Lung (tissue), 12 donors: ENCODE results near the gene MMAB. TPM values are rescaled to one million over a fixed set of nuclear protein-coding genes. Genes with fewer than 3 reads are reported as not detected.

Source experiments
- ATAC-seq: fragments of 200-7000 bp; cut with Tn5 transposase; one replicate; pipeline ENCODE4 v1.9.1; 2020; ENCODE audit warnings: moderate number of reproducible peaks; ENCODE audit not compliant: insufficient read depth, low FRiP score
- DNase-seq, 3 donors: peaks; one replicate each; pipeline ENCODE4 v3.0.0-alpha.2; 2013 to 2017
- H3K27ac ChIP-seq, 2 donors: one replicate each; pipeline ENCODE4 v1.5.1; 2013; ENCODE audit warnings: mild to moderate bottlenecking in 2 of 2, moderate library complexity in 2 of 2, control low read depth in 1 of 2, inconsistent platforms in 1 of 2, low read depth in 1 of 2, low read length in 1 of 2
- H3K27me3 ChIP-seq, 3 donors: one replicate each; pipeline ENCODE4 v1.5.1; 2013; ENCODE audit warnings: low read length in 2 of 3; ENCODE audit not compliant: control insufficient read depth in 3 of 3, insufficient read depth in 3 of 3
- H3K36me3 ChIP-seq, 4 donors: one replicate each; pipeline ENCODE4 v1.5.1; 2013; ENCODE audit warnings: low read length in 4 of 4, mild to moderate bottlenecking in 1 of 4, moderate library complexity in 1 of 4; ENCODE audit not compliant: control insufficient read depth in 4 of 4, insufficient read depth in 4 of 4
- H3K4me1 ChIP-seq, 5 donors: one replicate each; pipeline ENCODE4 v1.5.1; 2013; ENCODE audit warnings: low read length in 5 of 5, mild to moderate bottlenecking in 2 of 5, moderate library complexity in 1 of 5; ENCODE audit not compliant: control insufficient read depth in 5 of 5, insufficient read depth in 5 of 5
- H3K4me3 ChIP-seq: one replicate; pipeline ENCODE4 v1.5.1; 2013; ENCODE audit warnings: mild to moderate bottlenecking, control low read depth, moderate library complexity
- H3K9ac ChIP-seq, 2 donors: one replicate each; pipeline ENCODE4 v1.5.1; 2013; ENCODE audit warnings: low read length in 2 of 2, control low read depth in 1 of 2; ENCODE audit not compliant: insufficient read depth in 1 of 2
- H3K9me3 ChIP-seq, 4 donors: one replicate each; pipeline ENCODE4 v1.5.1; 2013; ENCODE audit warnings: low read length in 3 of 4, mild to moderate bottlenecking in 1 of 4, moderate library complexity in 1 of 4; ENCODE audit not compliant: control insufficient read depth in 4 of 4, insufficient read depth in 3 of 4
- CTCF ChIP-seq: IDR thresholded peaks from 2 replicates; pipeline ENCODE4 v1.5.1; 2012; ENCODE audit warnings: mild to moderate bottlenecking; ENCODE audit errors: control extremely low read depth, extremely low read depth
- WGBS, 2 donors: extraction: QIAGEN DNeasy Blood & Tissue Kit; methylation state at CpG; one replicate each; pipeline ENCODE4 v1.1.7; 2013; 5-methylcytosine and 5-hydroxymethylcytosine counted together
- polyA plus RNA-seq, 2 donors: library from polyadenylated mRNA; stranded (reverse); fragments of 200-250 nt; gene quantifications; one replicate each; pipeline ENCODE4 v1.2.1, GENCODE V29; 2013
- total RNA-seq, 2 donors: library from RNA; depleted of rRNA in 1 of 2; stranded (reverse); fragments of >200 nt in 1 of 2; gene quantifications; one replicate each; pipeline ENCODE4 v1.2.1, GENCODE V29; 2014 to 2021
- donor health status: control.
- donor health status: control.
- donor health status: Bipolar disorder and iron deficiency.
- donor health status: healthy.
- donor health status: DM: yes; HTN: yes; CAD: no.

The MMAB gene
- total and polyA plus RNA-seq, 4 donors: 23.8 to 90.2 (median 77.9) TPM

- no peak for ATAC-seq
- Histone ChIP-seq H3K27me3 (no peaks in the 10 kb centered on the region), H3K4me1 (no peaks in the 10 kb centered on the region), H3K36me3 (peaks cover 4 to 46% (median 14%) of the 10 kb centered on the region in 4 donors), H3K9me3 (peaks cover 0 to 1% (median 0%) of the 10 kb centered on the region in 4 donors), H3K9ac (no peak overlapping the region), H3K27ac (peak overlapping the region in 1 of 2 donors; percentile 43), H3K4me3 (no peak overlapping the region)
- no peak for DNase-seq
- no peak for TF ChIP-seq CTCF
- 91% methylated on average over 30 of the region's 30 CpGs for WGBS, 2 donors
Measured at GRCh38 chr12:109563291-109564284, 9.7 kb downstream of the MMAB start.

GRCh38 chr12:109562871-109563270 is 10.4 kb downstream of the MMAB start:
- H3K9ac ChIP-seq: no peak overlapping the region
- no peak overlapping the region for H3K27ac ChIP-seq
- H3K4me1 ChIP-seq: no peaks in the 10 kb centered on the region
- H3K9me3 ChIP-seq: peaks cover 0 to 1% (median 0%) of the 10 kb centered on the region in 4 donors
- 95 to 99% methylated on average over 4 of the region's 4 CpGs for WGBS, 2 donors
- TF ChIP-seq CTCF: no peak
- ATAC-seq (no peak), DNase-seq (no peak)
- H3K4me3 ChIP-seq: no peak overlapping the region
- H3K36me3 ChIP-seq: peaks cover 0 to 40% (median 11%) of the 10 kb centered on the region in 4 donors
- H3K27me3 ChIP-seq: no peaks in the 10 kb centered on the region

GRCh38 chr12:109561711-109562030 is 11.6 kb downstream of the MMAB start:
- WGBS, 2 donors: 97 to 98% methylated on average over 10 of the region's 10 CpGs
- Histone ChIP-seq H3K4me1 (no peaks in the 10 kb centered on the region), H3K9me3 (peaks cover 0 to 1% (median 0%) of the 10 kb centered on the region in 4 donors), H3K27ac (no peak overlapping the region), H3K4me3 (no peak overlapping the region), H3K9ac (no peak overlapping the region), H3K27me3 (no peaks in the 10 kb centered on the region), H3K36me3 (peaks cover 0 to 37% (median 10%) of the 10 kb centered on the region in 4 donors)
- no peak for DNase-seq
- no peak for ATAC-seq
- no peak for TF ChIP-seq CTCF
